Activated T-cell treated with anti-CD3 and anti-CD28 coated beads, Interleukin-2, amount 50 U/mL, for 72 hours (primary cell): Measurements from ENCODE around the gene PYCARD. TPM values are rescaled to one million over a fixed set of nuclear protein-coding genes. Genes with fewer than 3 reads are reported as not detected.
"Not testable (repeated sequence)": the region's sequence is repeated elsewhere in the genome, so short reads cannot be mapped to it uniquely, and the experiment has no call there.

ENCODE experiments used
- ATAC-seq, 2 donors: fragments of 150-1000 bp; cut with Tn5 transposase; replicated peaks in 1 of 2; 2 replicates each; pipeline ENCODE4 v1.10.0; 2021; ENCODE audit warnings: moderate library complexity in 2 of 2, mild to moderate bottlenecking in 1 of 2
- DNase-seq, 2 donors: peaks; one replicate each; pipeline ENCODE4 v3.0.0; 2021 to 2022; ENCODE audit warnings: mixed read lengths in 1 of 2
- H3K27ac Mint-ChIP-seq: one replicate; pipeline ENCODE4 v1.8.0; 2022; ENCODE audit warnings: mild to moderate bottlenecking, moderate library complexity, mixed read lengths
- H3K27me3 Mint-ChIP-seq: one replicate; pipeline ENCODE4 v1.8.0; 2022; ENCODE audit warnings: low read depth, mixed read lengths
- H3K36me3 Mint-ChIP-seq, 2 donors: one replicate each; pipeline ENCODE4 v1.8.0; 2022; ENCODE audit warnings: mixed read lengths in 2 of 2, mild to moderate bottlenecking in 1 of 2; ENCODE audit not compliant: insufficient read depth in 2 of 2
- H3K4me1 Mint-ChIP-seq: one replicate; pipeline ENCODE4 v1.8.0; 2022; ENCODE audit warnings: low read depth, mixed read lengths
- H3K4me3 Mint-ChIP-seq, 2 donors: one replicate each; pipeline ENCODE4 v1.8.0; 2022; ENCODE audit warnings: mild to moderate bottlenecking in 2 of 2, mixed read lengths in 2 of 2, moderate library complexity in 2 of 2
- H3K9me3 Mint-ChIP-seq, 2 donors: one replicate each; pipeline ENCODE4 v1.8.0; 2022; ENCODE audit warnings: mixed read lengths in 2 of 2
- total RNA-seq, 2 donors: library from RNA; stranded (reverse); gene quantifications; one replicate each; pipeline ENCODE4 v1.2.3, GENCODE V29; 2022

PYCARD gene
- 10 to 100 TPM in 1 of 2 donors, 1 to 10 TPM in 1; 7.4 to 13.6 TPM for total RNA-seq

DNA sequence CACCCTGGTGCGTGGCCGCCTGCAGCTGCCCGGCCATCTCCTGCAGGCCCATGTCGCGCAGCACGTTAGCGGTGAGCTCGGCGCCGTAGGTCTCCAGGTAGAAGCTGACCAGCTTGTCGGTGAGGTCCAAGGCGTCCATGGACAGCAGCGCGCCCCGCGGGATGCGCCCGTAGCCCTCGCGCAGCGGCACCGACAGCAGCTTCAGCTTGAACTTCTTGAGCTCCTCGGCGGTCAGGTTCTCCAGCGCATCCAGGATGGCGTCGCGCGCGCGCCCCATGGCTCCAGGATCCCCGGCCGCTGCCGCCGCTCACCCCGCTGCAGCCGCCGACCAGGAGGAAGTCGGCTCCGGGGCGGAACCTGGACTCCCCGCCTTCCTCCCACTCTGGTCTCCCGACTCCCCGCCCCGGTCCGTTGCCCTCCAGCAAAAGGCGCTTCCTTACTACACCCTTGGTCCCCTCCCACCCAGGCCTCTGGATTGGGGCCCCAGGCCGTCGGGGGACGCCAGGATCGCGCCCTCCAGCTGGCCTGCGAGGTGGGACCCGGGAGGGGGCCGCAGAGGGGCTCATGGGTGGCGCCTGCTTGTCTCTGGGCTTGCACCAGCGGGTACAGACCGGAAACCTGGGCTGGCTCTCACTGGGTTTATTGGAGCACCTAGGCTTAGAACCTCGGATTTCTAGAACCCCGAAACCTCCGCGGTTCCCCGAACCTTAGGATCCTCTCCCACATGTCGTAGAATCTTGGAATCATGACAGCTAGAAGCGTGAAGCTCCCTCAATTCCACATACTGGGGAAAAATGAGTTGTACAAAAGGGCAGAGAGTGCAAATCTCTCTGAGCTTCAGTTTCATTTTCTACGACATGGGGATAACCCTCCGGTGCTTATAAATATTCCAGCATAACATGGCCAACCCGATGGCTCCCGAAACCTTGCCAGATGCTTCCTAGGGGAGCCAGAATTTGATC is at the start of gene PYCARD:
Gene PYCARD (minus strand): TSS at position 347 of the 962 bp plus-strand sequence. CDS start 70 bp downstream, at position 277.
- Mint-ChIP-seq H3K36me3 (peaks cover 6 to 12% of the 10 kb centered on the region in 2 donors), H3K27ac (peak within 1 kb of the TSS; percentile 91), H3K4me1 (peaks cover 56% of the 10 kb centered on the region), H3K27me3 (no peaks in the 10 kb centered on the region), H3K4me3 (peak within 1 kb of the TSS; percentile 88), H3K9me3 (peaks cover 0 to 2% of the 10 kb centered on the region in 2 donors)
- ATAC-seq, result peak; percentile 3 to 28
- peak; percentile 52 for DNase-seq

DNA sequence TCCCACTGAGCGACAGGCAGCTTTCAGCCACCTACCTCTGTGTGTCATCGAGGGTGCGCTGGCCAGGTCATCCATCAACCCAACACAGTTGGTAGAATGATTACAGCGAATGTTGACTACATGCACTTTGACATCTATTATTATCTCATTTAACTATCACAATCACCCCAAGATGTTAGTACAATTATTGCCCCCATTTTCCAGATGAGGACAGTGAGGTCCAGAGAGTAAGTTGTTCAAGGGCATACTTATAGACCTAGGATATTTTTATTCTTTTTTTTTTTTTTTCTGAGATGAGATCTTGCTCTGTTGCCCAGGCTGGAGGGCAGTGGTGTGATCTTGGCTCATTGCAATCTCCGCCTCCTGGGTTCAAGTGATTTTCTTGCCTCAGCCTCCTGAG is 48.9 kb upstream of the PYCARD start:
- no peaks in the 10 kb centered on the region for H3K9me3 Mint-ChIP-seq
- H3K4me3 Mint-ChIP-seq, result no peak overlapping the region
- H3K27me3 Mint-ChIP-seq, result no peaks in the 10 kb centered on the region
- H3K36me3 Mint-ChIP-seq, result no peaks in the 10 kb centered on the region
- DNase-seq (no peak), ATAC-seq (no peak)
- peaks cover 41% of the 10 kb centered on the region for H3K4me1 Mint-ChIP-seq
- H3K27ac Mint-ChIP-seq, result no peak overlapping the region

DNA sequence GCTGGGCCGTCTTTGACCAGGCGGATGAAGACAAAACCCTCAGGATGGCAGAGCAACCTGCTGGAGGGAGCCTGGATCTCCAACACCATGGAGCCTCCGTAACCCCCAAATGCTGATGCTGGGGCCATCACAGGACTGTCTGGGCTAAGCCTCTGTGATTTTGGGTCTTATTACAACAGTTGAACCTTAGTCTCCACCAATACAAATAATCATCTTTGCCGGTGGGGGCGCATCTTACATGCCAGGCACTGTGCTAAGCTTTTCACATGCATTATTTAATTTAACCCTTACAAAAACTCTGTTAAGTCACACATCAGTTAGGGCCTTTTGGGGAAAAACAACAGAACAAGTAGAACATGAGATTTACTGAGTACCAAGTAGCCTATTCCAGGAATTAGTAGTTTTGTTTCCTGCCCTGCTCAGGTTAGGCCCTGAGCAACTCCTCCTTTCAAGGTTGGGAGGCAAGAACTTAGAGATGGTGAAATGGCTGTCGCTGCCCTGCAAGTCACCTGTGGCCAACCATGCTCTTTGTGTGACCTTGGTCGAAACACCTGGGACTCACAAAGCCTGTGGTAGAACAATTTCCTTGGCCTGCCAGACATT is 48.3 kb upstream of the PYCARD start:
- ATAC-seq (peak; percentile 29 to 54), DNase-seq (no peak)
- peak overlapping the region; percentile 27 for H3K27ac Mint-ChIP-seq
- no peak overlapping the region for H3K4me3 Mint-ChIP-seq
- H3K27me3 Mint-ChIP-seq, result no peaks in the 10 kb centered on the region
- peaks cover 41% of the 10 kb centered on the region for H3K4me1 Mint-ChIP-seq
- H3K9me3 Mint-ChIP-seq, result no peaks in the 10 kb centered on the region
- H3K36me3 Mint-ChIP-seq, result no peaks in the 10 kb centered on the region

DNA sequence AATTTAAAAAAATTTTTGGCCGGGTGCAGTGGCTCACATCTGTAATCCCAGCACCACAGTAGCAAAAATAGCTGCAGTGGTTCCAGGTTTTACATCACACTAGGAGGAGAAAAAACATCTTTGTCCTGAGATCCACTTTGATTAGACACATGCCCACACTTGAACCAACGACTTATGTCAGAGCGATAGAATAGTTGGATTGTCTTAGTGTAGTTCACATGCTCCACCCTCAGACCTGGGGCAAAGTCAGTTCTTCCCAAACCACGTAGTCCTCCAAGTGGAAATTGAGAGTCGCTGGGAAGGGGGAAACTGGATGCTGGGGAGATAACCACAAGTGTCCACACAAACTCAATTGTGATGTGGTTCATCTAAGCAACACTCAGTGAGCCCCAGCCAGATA is 45.8 kb upstream of the PYCARD start:
- ATAC-seq, result no peak
- Mint-ChIP-seq H3K9me3 (no peaks in the 10 kb centered on the region), H3K36me3 (no peaks in the 10 kb centered on the region), H3K27me3 (no peaks in the 10 kb centered on the region), H3K4me1 (peaks cover 31% of the 10 kb centered on the region), H3K4me3 (no peak overlapping the region), H3K27ac (no peak overlapping the region)
- DNase-seq, result no peak

DNA sequence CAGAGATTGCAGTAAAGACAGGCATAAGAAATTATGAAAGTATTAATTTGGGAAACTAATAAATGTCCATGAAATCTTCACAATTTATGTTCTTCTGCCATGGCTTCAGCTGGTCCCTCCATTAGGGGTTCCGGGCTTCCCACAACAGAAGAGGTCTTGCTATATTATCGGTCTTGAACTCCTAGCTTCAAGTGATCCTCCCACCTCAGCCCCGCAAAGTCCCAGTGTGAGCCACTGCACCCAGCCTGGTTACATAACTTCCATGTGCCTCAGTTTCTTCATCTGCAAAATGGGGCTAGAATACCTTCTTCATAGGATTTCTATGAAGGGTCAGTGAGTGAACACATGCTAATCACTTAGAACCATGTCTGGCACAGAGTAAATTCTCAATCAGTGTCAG is 43.7 kb upstream of the PYCARD start:
- no peaks in the 10 kb centered on the region for H3K36me3 Mint-ChIP-seq
- H3K9me3 Mint-ChIP-seq, result no peaks in the 10 kb centered on the region
- no peaks in the 10 kb centered on the region for H3K27me3 Mint-ChIP-seq
- no peak overlapping the region for H3K27ac Mint-ChIP-seq
- no peak for ATAC-seq
- DNase-seq, result no peak
- no peak overlapping the region for H3K4me3 Mint-ChIP-seq
- peaks cover 16% of the 10 kb centered on the region for H3K4me1 Mint-ChIP-seq

DNA sequence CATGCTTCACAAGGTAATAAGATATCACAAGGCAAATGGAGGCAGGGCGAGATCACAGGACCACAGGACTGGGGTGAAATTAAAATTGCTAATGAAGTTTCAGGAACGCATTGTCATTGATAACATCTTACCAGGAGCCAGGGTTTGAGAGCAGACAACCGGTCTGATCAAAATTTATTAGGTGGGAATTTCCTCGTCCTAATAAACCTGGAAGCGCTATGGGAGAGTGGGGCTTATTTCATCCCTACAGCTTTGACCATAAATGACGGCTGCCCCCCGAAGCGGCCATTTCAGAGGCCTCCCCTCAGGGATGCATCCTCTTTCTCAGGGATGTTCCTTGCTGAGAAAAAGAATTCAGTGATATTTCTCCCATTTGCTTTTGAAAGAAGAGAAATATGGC is 43.0 kb upstream of the PYCARD start:
- H3K9me3 Mint-ChIP-seq, H3K4me3 Mint-ChIP-seq, H3K36me3 Mint-ChIP-seq, H3K27ac Mint-ChIP-seq, ATAC-seq, DNase-seq, H3K4me1 Mint-ChIP-seq, H3K27me3 Mint-ChIP-seq: not testable (repeated sequence)

DNA sequence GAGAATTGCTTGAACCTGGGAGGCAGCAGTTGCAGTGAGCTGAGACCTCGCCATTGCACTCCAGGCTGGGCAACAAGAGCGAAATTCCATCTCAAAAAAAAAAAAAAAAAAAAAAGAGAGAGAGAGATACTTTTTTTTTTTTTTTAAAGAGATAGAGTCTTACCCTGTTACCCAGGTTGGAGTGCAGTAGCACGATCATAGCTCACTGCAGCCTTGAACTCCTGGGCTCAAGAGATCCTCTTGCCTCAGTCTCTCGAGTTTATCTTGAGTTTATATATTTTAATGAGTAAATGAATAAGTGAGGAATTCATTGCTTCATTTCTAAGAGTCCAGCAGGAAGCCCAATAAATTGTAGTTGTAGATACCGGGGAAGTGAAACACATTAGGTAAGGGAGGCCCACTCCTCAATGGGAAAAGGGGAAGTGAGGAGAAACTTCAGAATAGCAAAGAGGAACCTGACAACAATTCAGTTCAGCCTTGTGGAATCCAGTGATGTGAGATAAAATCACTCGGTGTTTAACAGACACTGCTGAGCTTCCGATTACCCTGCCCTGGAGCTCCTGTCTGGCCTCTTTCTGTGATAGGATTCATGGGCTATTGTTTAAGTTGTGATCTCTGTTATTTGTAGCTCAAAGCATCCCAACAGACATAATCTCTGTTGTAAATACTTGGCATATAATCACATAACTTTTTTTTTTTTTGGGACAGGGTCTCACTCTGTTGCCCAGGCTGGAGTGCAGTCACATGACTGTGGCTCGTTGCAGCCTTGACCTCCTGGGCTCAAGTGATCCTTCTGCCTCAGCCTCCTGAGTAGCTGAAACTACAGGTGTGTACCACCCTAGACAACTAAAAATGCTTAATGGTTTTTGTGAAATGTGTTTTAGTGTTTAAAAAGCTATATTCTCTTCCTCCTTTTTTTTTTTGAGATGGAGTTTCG is 41.4 kb upstream of the PYCARD start:
- Mint-ChIP-seq H3K9me3 (no peaks in the 10 kb centered on the region), H3K4me3 (no peak overlapping the region), H3K4me1 (no peaks in the 10 kb centered on the region), H3K36me3 (no peaks in the 10 kb centered on the region), H3K27ac (no peak overlapping the region), H3K27me3 (no peaks in the 10 kb centered on the region)
- ATAC-seq, result no peak
- no peak for DNase-seq

DNA sequence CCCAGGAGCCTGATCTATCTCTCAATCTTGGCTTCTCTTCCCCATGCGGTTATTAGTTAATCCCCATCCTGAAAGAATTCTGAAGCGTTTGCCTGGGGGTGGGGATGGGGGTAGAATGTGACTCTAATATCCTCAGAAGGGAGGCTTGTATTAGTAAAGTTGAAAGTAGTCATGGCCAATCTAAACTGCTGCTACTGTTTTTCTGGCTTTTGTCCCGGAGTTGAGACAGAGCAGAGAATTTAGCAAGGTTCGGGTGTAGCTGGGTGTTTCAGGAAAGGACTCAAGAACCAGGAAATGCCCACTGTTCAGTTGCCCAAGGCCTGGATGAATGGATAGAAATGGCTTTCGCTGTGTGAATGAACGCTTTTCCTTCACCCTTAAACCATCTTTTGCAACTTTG is 39.6 kb upstream of the PYCARD start:
- Mint-ChIP-seq H3K4me1 (no peaks in the 10 kb centered on the region), H3K9me3 (no peaks in the 10 kb centered on the region), H3K36me3 (no peaks in the 10 kb centered on the region), H3K4me3 (no peak overlapping the region), H3K27ac (no peak overlapping the region), H3K27me3 (no peaks in the 10 kb centered on the region)
- ATAC-seq, result no peak
- no peak for DNase-seq

DNA sequence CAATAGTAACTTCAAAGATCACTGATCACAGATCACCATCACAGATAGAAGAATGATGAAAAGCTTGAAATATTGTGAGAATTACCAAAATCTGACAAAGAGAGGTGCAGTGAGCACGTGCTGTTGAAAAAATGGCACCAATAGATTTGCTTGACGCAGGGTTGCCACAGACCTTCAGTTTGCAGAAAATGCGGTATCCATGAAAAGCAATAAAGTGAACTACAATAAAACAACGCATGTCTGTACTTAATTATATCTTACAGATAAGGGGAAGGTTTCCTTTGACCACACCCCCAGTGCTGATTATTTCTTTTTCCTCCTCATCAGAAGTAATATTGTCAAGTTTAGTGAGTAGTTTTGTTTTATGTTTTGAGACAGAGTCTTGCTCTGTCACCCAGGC is 35.5 kb upstream of the PYCARD start:
- no peak for DNase-seq
- H3K27ac Mint-ChIP-seq, result no peak overlapping the region
- H3K4me3 Mint-ChIP-seq, result no peak overlapping the region
- no peak for ATAC-seq
- H3K9me3 Mint-ChIP-seq, result no peaks in the 10 kb centered on the region
- no peaks in the 10 kb centered on the region for H3K27me3 Mint-ChIP-seq
- H3K4me1 Mint-ChIP-seq, result no peaks in the 10 kb centered on the region
- no peaks in the 10 kb centered on the region for H3K36me3 Mint-ChIP-seq

DNA sequence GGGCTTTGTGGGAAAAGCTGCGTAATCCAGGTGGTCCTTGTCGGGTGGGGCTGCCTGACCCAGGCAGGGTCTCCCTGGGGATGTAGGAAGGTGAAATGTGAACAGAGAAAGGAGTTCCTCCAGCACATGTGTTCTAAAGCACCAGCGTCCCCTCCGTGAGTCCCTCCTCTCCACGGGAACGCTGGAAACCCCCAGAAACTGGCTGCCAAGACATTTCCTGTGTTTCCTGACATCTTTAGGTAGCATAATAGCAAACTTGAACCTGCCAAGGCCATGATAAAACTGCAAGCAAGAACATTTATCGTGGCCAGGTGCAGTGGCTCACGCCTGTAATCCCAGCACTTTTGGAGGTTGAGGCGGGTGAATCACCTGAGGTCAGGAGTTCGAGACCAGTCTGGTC is 26.9 kb upstream of the PYCARD start:
- DNase-seq (no peak), ATAC-seq (no peak)
- no peaks in the 10 kb centered on the region for H3K36me3 Mint-ChIP-seq
- no peak overlapping the region for H3K4me3 Mint-ChIP-seq
- no peak overlapping the region for H3K27ac Mint-ChIP-seq
- no peaks in the 10 kb centered on the region for H3K27me3 Mint-ChIP-seq
- no peaks in the 10 kb centered on the region for H3K4me1 Mint-ChIP-seq
- no peaks in the 10 kb centered on the region for H3K9me3 Mint-ChIP-seq

DNA sequence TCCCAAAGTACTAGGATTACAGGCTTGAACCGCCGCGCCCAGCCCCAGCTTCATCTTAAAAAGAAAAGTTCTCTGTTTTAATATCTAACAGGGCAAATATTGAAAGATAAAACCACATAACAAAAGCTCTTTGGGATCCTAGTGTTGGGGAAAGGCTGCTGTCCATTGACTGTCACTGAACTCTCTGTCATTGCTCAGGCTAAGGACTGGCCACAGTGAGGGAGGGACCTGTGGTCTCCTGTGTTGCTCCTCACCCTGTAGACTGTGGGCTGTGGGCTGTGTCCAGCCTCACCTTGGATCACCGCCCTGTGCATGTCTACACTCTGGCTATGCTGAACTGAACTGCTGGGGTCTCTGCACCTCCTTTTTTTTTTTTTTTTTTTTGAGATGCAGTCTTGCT is 25.6 kb upstream of the PYCARD start:
- H3K27me3 Mint-ChIP-seq, result no peaks in the 10 kb centered on the region

DNA sequence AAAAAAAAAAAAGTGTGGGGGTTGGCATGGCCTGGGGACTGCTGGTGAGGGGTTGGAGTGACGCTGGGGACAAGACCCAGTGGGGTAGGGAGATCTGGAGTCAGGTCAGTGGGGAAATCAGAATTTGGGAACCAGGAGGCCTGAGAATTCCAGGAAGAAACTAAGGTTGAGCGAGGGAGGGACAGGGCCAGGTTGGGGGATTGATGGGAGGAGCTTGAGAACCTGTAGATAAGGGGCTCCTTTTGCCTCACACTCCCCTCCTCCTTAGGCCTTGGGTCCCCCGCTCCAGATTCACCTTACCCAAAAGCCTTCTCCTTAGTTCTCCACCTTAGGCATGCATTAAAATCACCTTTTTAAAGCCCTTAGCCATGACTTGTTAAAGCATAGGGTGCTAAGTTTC is 22.6 kb upstream of the PYCARD start:
- ATAC-seq, result no peak
- no peak for DNase-seq
- H3K9me3 Mint-ChIP-seq, result no peaks in the 10 kb centered on the region
- no peaks in the 10 kb centered on the region for H3K36me3 Mint-ChIP-seq
- H3K27me3 Mint-ChIP-seq, result peaks cover 17% of the 10 kb centered on the region
- H3K4me3 Mint-ChIP-seq, result no peak overlapping the region
- no peak overlapping the region for H3K27ac Mint-ChIP-seq
- H3K4me1 Mint-ChIP-seq, result no peaks in the 10 kb centered on the region

More for the DNA sequence above, 25.6 kb upstream of the PYCARD start:
- Mint-ChIP-seq H3K9me3 (no peaks in the 10 kb centered on the region), H3K4me3 (no peak overlapping the region), H3K4me1 (no peaks in the 10 kb centered on the region), H3K27ac (no peak overlapping the region), H3K36me3 (no peaks in the 10 kb centered on the region)
- DNase-seq (no peak), ATAC-seq (no peak)
